Choroid plexus epithelial cell (primary cell): ENCODE measurements around the gene MISP3.

Experiments used
- DNase-seq: peaks from one replicate; pipeline ENCODE4 v3.0.0-alpha.2; 2010; ENCODE audit warnings: low read depth
- H3K4me3 ChIP-seq: 2 replicates; pipeline ENCODE4 v1.5.1; 2011; ENCODE audit warnings: low read depth, mild to moderate bottlenecking, control low read depth, low read length, moderate library complexity
- TF ChIP-seq, protein P1 (sequence below): conservative IDR thresholded peaks from 2 replicates; pipeline ENCODE4 v1.5.1; 2011; ENCODE audit warnings: low read depth, mild to moderate bottlenecking, control low read depth, inconsistent platforms, low read length, moderate library complexity

MISP3 gene

DNA sequence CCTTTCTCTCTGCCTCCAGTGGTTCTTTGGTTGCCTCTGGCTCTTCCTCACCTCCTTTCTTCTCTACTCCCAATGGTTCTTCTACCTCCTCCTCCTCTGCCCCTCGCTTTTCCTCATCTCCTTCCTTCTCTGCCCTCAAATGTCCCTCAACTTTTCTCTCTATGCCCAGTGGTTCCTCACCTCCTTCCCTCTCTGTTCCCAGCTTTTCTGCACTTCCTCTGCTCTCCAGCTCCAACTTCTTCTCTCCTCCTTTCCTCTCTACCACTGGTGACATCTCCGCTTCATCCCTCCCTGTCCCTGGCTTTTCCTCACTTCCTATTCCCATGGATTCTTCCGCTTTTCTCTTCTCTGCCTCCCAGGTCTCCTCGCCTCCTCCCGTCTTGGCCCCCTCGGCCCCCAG is 18.5 kb upstream of the MISP3 start:
- H3K4me3 ChIP-seq, result no peak overlapping the region
- TF ChIP-seq, protein P1, sequence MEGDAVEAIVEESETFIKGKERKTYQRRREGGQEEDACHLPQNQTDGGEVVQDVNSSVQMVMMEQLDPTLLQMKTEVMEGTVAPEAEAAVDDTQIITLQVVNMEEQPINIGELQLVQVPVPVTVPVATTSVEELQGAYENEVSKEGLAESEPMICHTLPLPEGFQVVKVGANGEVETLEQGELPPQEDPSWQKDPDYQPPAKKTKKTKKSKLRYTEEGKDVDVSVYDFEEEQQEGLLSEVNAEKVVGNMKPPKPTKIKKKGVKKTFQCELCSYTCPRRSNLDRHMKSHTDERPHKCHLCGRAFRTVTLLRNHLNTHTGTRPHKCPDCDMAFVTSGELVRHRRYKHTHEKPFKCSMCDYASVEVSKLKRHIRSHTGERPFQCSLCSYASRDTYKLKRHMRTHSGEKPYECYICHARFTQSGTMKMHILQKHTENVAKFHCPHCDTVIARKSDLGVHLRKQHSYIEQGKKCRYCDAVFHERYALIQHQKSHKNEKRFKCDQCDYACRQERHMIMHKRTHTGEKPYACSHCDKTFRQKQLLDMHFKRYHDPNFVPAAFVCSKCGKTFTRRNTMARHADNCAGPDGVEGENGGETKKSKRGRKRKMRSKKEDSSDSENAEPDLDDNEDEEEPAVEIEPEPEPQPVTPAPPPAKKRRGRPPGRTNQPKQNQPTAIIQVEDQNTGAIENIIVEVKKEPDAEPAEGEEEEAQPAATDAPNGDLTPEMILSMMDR, result no peak

DNA sequence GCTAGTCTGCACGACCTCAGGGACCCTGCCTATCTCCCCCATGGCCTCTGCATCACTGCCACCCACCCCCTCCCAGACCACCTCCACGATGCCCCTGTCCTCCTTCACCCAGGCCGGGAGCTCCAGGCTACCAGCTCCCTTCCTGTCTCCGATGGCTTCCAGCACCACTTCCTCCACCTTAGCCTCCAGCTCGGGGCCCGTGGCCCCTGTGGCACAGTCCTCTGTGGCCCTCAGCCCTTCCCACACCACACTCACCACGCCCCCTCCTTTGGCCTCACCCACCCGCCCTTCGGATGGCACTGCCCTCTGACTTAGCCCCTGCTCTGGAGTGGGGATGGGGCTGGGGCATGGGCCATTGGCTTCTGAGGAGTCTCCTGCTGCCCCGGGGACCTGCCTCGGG is 17.9 kb upstream of the MISP3 start:
- DNase-seq, result no peak
- H3K4me3 ChIP-seq, result no peak overlapping the region
- TF ChIP-seq, protein P1, result no peak

More for the DNA sequence above, 18.5 kb upstream of the MISP3 start:
- no peak for DNase-seq

DNA sequence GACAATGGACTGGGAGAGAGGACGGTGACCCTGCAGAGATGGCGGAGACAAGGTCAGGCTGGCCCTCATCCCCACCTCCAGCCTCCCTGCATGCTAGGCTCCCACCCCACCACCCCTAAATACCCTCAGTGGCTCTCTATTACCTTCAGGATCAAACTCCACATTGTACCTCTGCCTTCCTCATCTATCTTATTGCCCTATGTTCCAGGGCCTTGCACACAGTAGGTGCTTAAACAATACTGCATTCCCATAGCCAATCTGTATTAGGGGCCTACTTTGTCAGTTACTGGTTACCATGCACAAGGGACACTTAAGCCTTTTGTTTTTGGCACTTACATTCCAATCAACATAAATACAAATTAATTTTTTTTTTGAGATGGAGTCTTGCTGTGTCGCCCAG is 17.2 kb upstream of the MISP3 start:
- no peak overlapping the region for H3K4me3 ChIP-seq
- DNase-seq, result no peak
- TF ChIP-seq, protein P1, result no peak

DNA sequence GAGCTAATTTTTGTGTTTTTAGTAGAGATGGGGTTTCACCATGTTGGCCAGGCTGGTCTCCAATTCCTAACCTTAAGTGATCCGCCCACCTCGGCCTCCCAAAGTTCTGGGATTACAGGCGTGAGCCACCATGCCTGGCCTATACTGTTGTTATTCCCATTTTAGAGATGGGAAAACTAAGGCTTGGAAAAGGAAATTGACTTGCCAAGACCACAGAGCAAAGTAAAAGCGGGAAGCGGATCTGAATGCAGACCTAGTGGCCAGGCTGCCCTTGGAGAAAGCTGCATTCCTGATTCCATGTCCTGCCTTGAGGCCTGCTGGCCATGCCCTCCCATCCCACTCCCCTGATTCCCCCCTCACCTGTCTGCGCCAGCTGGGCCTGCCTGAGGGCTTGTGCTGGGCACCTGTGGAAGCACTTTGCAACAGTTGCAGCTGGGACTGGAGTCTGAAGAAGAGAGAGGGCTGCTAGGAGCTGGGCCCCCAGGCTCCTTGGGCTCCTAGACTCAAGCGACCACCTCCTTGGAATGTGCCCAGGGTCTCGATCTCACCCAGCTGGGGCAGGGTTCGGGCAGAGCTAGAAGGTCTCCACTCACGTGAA is 16.4 kb upstream of the MISP3 start:
- DNase-seq, result no peak
- no peak overlapping the region for H3K4me3 ChIP-seq
- TF ChIP-seq, protein P1, result no peak

DNA sequence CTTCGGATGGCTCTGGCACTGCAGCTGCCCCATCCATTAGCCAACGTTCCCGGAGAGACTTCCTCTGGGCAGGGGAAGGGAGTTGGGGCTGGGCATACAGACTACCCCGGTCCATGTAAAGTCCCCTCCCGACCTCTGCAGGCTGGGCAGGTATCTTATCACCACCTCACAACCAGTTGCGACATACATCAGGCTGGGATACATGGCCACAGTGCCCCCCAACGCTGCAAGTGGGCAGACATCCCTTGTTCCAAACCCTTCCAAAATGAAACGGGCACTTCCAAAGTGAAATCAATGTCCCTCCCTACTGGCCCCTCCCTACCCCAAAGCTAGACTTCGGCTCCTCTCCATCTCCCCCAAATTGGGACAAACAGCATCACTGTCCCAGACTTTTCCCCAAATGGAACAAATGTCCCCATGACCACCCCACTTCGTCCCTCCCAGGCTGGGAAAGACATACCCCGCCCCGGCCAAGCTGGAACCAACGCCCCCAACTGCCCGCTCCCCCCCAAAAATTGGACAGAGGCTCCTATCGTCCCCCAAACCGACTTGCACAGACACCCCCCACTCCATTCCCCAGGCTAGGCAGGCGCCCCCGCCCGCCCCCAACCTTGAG is 15.7 kb upstream of the MISP3 start:
- no peak overlapping the region for H3K4me3 ChIP-seq
- TF ChIP-seq, protein P1, result no peak
- no peak for DNase-seq

DNA sequence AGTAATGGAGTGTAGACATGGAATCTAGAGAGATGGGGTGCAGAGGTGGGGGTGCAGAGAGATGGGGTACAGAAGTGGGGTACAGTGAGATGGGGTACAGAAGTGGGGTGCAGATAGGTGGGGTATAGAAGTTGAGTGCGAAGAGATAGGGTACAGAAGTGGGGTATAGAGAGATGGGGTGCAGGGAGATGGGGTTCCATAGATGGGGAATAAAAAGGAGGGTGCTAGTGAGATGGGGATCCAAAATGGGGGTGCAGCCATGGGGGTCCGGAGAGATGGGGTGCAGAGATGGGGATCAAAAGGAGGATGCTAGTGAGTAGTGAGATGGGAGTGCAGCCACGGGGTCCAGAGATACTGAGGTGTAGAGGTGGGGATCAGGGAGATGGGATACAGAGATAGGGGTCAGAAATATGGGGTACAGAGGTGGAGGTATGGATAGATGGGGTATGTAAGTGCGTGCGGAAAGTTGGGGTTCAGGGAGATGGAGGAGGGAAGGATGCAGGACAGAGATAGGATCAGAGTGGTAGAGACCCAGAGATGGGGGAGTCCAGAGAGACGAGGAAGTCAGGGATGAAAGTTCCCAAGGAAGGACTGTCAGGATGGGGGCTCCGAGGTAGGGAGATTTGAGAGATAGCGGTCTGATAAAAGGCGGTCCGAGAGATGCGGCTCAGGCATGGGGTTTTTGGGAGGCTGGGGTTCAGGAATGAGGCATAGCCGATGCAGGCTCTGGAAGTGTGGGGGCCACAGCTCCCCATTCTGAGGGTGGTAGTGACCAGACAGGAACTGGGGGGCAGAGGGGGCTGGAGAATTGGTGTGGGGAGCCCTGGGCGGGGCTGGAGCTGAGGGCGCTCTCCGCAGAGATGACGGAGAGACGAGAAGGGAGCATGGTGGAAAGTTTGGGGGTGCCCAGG is 14.1 kb upstream of the MISP3 start:
- no peak for DNase-seq
- TF ChIP-seq, protein P1, result no peak
- no peak overlapping the region for H3K4me3 ChIP-seq
